ENCODE data around the gene JAK1.

The JAK1 gene

DNA sequence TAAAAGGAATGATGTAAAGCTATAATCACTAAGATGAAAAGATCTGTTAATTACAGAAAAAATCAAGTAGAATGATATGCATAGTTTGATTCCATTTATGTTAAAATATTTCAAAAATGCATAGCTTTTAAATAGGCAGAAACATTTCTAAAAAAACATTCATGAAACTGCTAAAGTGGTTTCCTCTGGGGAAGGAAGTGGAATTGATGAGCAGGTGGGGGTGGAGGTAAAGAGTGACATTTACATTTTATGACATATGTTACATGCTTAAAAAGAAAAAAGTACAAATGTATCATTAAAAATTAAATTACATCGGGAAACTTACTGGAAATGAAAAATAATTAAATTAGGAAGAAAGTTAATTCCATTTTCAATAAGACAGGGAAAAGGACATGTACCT is 42.8 kb upstream of the JAK1 start:
- H3K79me2 ChIP-seq (ENCODE audit: control insufficient read depth, insufficient read depth, low read length, poor library complexity) = no peaks in the 10 kb centered on the region
- peaks cover 2% of the 10 kb centered on the region for H3K9me3 ChIP-seq (ENCODE audit: insufficient read depth, low read depth, low read length)
- H3K36me3 ChIP-seq (ENCODE audit: control insufficient read depth in 1 of 2, insufficient read depth in 2 of 2, low read length in 2 of 2) = no peaks in the 10 kb centered on the region
- H3K14ac ChIP-seq (ENCODE audit: low read length) = no peak overlapping the region
- H4K8ac ChIP-seq (ENCODE audit: low read depth, low read length) = no peak overlapping the region
- no peak overlapping the region for H3K18ac ChIP-seq (ENCODE audit: low read length)
- H3K4ac ChIP-seq (ENCODE audit: low read depth, low read length) = no peak overlapping the region
- no peaks in the 10 kb centered on the region for H3K27me3 ChIP-seq (ENCODE audit: insufficient read depth, low read length)
- WGBS (ENCODE audit: extremely low coverage, insufficient coverage, insufficient read length) = no CpG with 5 or more reads among the region's 1 CpG
- H3K4me2 ChIP-seq (ENCODE audit: low read length) = no peak overlapping the region
- no peak overlapping the region for H3K4me3 ChIP-seq (ENCODE audit: low read depth, low read length)
- no peak overlapping the region for H4K91ac ChIP-seq (ENCODE audit: low read depth, low read length)
- no peak overlapping the region for H2BK5ac ChIP-seq (ENCODE audit: low read depth, low read length, poor library complexity)
- H2AK5ac ChIP-seq (ENCODE audit: low read length) = no peak overlapping the region
- H2AFZ ChIP-seq (ENCODE audit: insufficient read depth, low read length, poor library complexity) = no peak overlapping the region
- H2BK120ac ChIP-seq (ENCODE audit: insufficient read depth, low read length, poor library complexity) = no peak overlapping the region
- no peak for DNase-seq
- peaks cover 0 to 3% of the 10 kb centered on the region in 2 experiments for H3K4me1 ChIP-seq (ENCODE audit: control insufficient read depth in 1 of 2, insufficient read depth in 2 of 2, low read length in 2 of 2)
- H3K9ac ChIP-seq (ENCODE audit: low read length) = no peak overlapping the region
- H4K12ac ChIP-seq (ENCODE audit: low read depth, low read length) = no peak overlapping the region
- no peak overlapping the region for H3K23ac ChIP-seq (ENCODE audit: low read length)
- H2BK12ac ChIP-seq (ENCODE audit: low read length) = no peak overlapping the region
- peaks cover 2% of the 10 kb centered on the region for H3K79me1 ChIP-seq (ENCODE audit: low read length)
- H3K27ac ChIP-seq (ENCODE audit: low read depth, low read length) = no peak overlapping the region

DNA sequence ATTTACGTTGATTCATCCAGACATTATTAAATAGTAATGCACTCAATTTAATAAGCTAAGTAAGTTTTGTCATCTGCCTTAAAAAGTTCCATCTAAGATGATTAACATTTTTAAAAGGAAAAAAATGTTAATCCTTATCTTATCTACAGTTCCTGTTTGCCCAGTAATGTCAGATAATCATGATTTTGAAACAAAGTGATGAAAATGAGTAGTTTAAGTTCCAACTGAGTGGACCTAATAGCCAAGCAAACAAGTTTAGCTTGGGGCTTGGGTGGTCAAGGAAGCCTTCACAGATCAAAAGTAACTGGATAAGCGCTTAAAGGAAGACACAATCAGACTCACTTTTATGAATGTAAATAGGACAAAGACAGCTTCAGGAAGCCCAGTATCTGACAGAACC is 40.5 kb upstream of the JAK1 start:
- H2BK5ac ChIP-seq (ENCODE audit: low read depth, low read length, poor library complexity) = no peak overlapping the region
- no peaks in the 10 kb centered on the region for H3K27me3 ChIP-seq (ENCODE audit: insufficient read depth, low read length)
- no peak overlapping the region for H3K23ac ChIP-seq (ENCODE audit: low read length)
- no peak overlapping the region for H2BK12ac ChIP-seq (ENCODE audit: low read length)
- peaks cover 2% of the 10 kb centered on the region for H3K79me2 ChIP-seq (ENCODE audit: control insufficient read depth, insufficient read depth, low read length, poor library complexity)
- H3K14ac ChIP-seq (ENCODE audit: low read length) = no peak overlapping the region
- no peak overlapping the region for H4K12ac ChIP-seq (ENCODE audit: low read depth, low read length)
- H3K18ac ChIP-seq (ENCODE audit: low read length) = no peak overlapping the region
- no peak overlapping the region for H4K8ac ChIP-seq (ENCODE audit: low read depth, low read length)
- H3K4me1 ChIP-seq (ENCODE audit: control insufficient read depth in 1 of 2, insufficient read depth in 2 of 2, low read length in 2 of 2) = peaks cover 4 to 5% of the 10 kb centered on the region in 2 experiments
- WGBS (ENCODE audit: extremely low coverage, insufficient coverage, insufficient read length) = no CpG with 5 or more reads among the region's 2 CpGs
- peaks cover 2% of the 10 kb centered on the region for H3K9me3 ChIP-seq (ENCODE audit: insufficient read depth, low read depth, low read length)
- H3K4me3 ChIP-seq (ENCODE audit: low read depth, low read length) = no peak overlapping the region
- no peak overlapping the region for H3K9ac ChIP-seq (ENCODE audit: low read length)
- H3K36me3 ChIP-seq (ENCODE audit: control insufficient read depth in 1 of 2, insufficient read depth in 2 of 2, low read length in 2 of 2) = no peaks in the 10 kb centered on the region
- no peak overlapping the region for H2AK5ac ChIP-seq (ENCODE audit: low read length)
- no peak overlapping the region for H3K27ac ChIP-seq (ENCODE audit: low read depth, low read length)
- peak; percentile 47 to 88 for DNase-seq
- no peak overlapping the region for H2BK120ac ChIP-seq (ENCODE audit: insufficient read depth, low read length, poor library complexity)
- H3K79me1 ChIP-seq (ENCODE audit: low read length) = peaks cover 6% of the 10 kb centered on the region
- no peak overlapping the region for H4K91ac ChIP-seq (ENCODE audit: low read depth, low read length)
- H3K4me2 ChIP-seq (ENCODE audit: low read length) = no peak overlapping the region
- H3K4ac ChIP-seq (ENCODE audit: low read depth, low read length) = no peak overlapping the region
- H2AFZ ChIP-seq (ENCODE audit: insufficient read depth, low read length, poor library complexity) = no peak overlapping the region

DNA sequence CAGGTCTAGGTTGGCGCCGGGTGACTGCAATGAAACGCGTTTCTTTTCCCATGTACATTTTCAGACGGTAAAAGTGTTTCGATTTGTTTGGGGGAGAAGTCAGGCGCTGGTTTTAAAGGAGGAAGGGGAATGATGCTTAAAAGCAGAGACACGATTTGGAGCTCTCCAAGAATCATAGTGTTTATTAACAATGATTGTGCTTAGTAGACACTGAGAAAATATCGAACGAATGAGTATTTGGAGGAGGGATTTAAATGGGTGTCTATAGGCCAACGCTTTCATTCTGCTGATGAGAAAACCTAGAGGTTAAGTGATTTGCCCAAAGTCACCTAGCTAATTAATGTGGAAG is 36.9 kb upstream of the JAK1 start:
- WGBS (ENCODE audit: extremely low coverage, insufficient coverage, insufficient read length) = no CpG with 5 or more reads among the region's 11 CpGs
- H2BK120ac ChIP-seq (ENCODE audit: insufficient read depth, low read length, poor library complexity) = no peak overlapping the region
- H3K79me2 ChIP-seq (ENCODE audit: control insufficient read depth, insufficient read depth, low read length, poor library complexity) = peaks cover 2% of the 10 kb centered on the region
- no peaks in the 10 kb centered on the region for H3K27me3 ChIP-seq (ENCODE audit: insufficient read depth, low read length)
- peak overlapping the region; percentile 43 for H4K8ac ChIP-seq (ENCODE audit: low read depth, low read length)
- H3K9me3 ChIP-seq (ENCODE audit: insufficient read depth, low read depth, low read length) = peaks cover 4% of the 10 kb centered on the region
- no peak overlapping the region for H2BK5ac ChIP-seq (ENCODE audit: low read depth, low read length, poor library complexity)
- no peak overlapping the region for H2BK12ac ChIP-seq (ENCODE audit: low read length)
- no peak overlapping the region for H3K4me3 ChIP-seq (ENCODE audit: low read depth, low read length)
- no peaks in the 10 kb centered on the region for H3K36me3 ChIP-seq (ENCODE audit: control insufficient read depth in 1 of 2, insufficient read depth in 2 of 2, low read length in 2 of 2)
- H4K12ac ChIP-seq (ENCODE audit: low read depth, low read length) = no peak overlapping the region
- no peak overlapping the region for H3K14ac ChIP-seq (ENCODE audit: low read length)
- no peak overlapping the region for H4K91ac ChIP-seq (ENCODE audit: low read depth, low read length)
- no peak overlapping the region for H2AK5ac ChIP-seq (ENCODE audit: low read length)
- H3K79me1 ChIP-seq (ENCODE audit: low read length) = peaks cover 5% of the 10 kb centered on the region
- H3K18ac ChIP-seq (ENCODE audit: low read length) = no peak overlapping the region
- no peak overlapping the region for H3K9ac ChIP-seq (ENCODE audit: low read length)
- H3K4me2 ChIP-seq (ENCODE audit: low read length) = peak overlapping the region; percentile 93
- peak overlapping the region; percentile 35 for H2AFZ ChIP-seq (ENCODE audit: insufficient read depth, low read length, poor library complexity)
- no peak overlapping the region for H3K4ac ChIP-seq (ENCODE audit: low read depth, low read length)
- no peak for DNase-seq
- no peak overlapping the region for H3K23ac ChIP-seq (ENCODE audit: low read length)
- H3K4me1 ChIP-seq (ENCODE audit: control insufficient read depth in 1 of 2, insufficient read depth in 2 of 2, low read length in 2 of 2) = peaks cover 4 to 8% of the 10 kb centered on the region in 2 experiments
- H3K27ac ChIP-seq (ENCODE audit: low read depth, low read length) = no peak overlapping the region

- H2BK5ac ChIP-seq (ENCODE audit: low read depth, low read length, poor library complexity) = no peak overlapping the region
- H3K36me3 ChIP-seq (ENCODE audit: control insufficient read depth in 1 of 2, insufficient read depth in 2 of 2, low read length in 2 of 2) = no peaks in the 10 kb centered on the region
- no peak overlapping the region for H2AK5ac ChIP-seq (ENCODE audit: low read length)
- peak overlapping the region; percentile 73 for H2BK12ac ChIP-seq (ENCODE audit: low read length)
- peak; percentile 91 to 94 for DNase-seq
- peak overlapping the region; percentile 93 for H3K4me2 ChIP-seq (ENCODE audit: low read length)
- H3K4me3 ChIP-seq (ENCODE audit: low read depth, low read length) = peak overlapping the region; percentile 74
- peaks cover 4% of the 10 kb centered on the region for H3K9me3 ChIP-seq (ENCODE audit: insufficient read depth, low read depth, low read length)
- peaks cover 2% of the 10 kb centered on the region for H3K79me2 ChIP-seq (ENCODE audit: control insufficient read depth, insufficient read depth, low read length, poor library complexity)
- peak overlapping the region; percentile 62 for H3K18ac ChIP-seq (ENCODE audit: low read length)
- H4K8ac ChIP-seq (ENCODE audit: low read depth, low read length) = peak overlapping the region; percentile 67
- H4K12ac ChIP-seq (ENCODE audit: low read depth, low read length) = peak overlapping the region; percentile 40
- peak overlapping the region; percentile 84 for H2AFZ ChIP-seq (ENCODE audit: insufficient read depth, low read length, poor library complexity)
- H3K4ac ChIP-seq (ENCODE audit: low read depth, low read length) = no peak overlapping the region
- H3K79me1 ChIP-seq (ENCODE audit: low read length) = peaks cover 5% of the 10 kb centered on the region
- H3K9ac ChIP-seq (ENCODE audit: low read length) = no peak overlapping the region
- no peak overlapping the region for H3K23ac ChIP-seq (ENCODE audit: low read length)
- H3K27me3 ChIP-seq (ENCODE audit: insufficient read depth, low read length) = no peaks in the 10 kb centered on the region
- H3K4me1 ChIP-seq (ENCODE audit: control insufficient read depth in 1 of 2, insufficient read depth in 2 of 2, low read length in 2 of 2) = peaks cover 4 to 8% of the 10 kb centered on the region in 2 experiments
- H4K91ac ChIP-seq (ENCODE audit: low read depth, low read length) = peak overlapping the region; percentile 81
- peak overlapping the region; percentile 52 for H3K27ac ChIP-seq (ENCODE audit: low read depth, low read length)
- peak overlapping the region; percentile 75 for H2BK120ac ChIP-seq (ENCODE audit: insufficient read depth, low read length, poor library complexity)
- peak overlapping the region; percentile 60 for H3K14ac ChIP-seq (ENCODE audit: low read length)
- no CpG with 5 or more reads among the region's 72 CpGs for WGBS (ENCODE audit: extremely low coverage, insufficient coverage, insufficient read length)
Measured at GRCh38 chr1:65002508-65003315, 36.4 kb upstream of the JAK1 start.

Data from trophoblast cell (in vitro differentiated cells and primary cell).